Measurements from ENCODE around the gene ARSB. TPM values are rescaled to one million over a fixed set of nuclear protein-coding genes. Genes with fewer than 3 reads are reported as not detected.

The ARSB gene
- total and polyA plus RNA-seq, 7 experiments from 2014 or later, result 3.3 to 10.8 (median 4.8) TPM

DNA sequence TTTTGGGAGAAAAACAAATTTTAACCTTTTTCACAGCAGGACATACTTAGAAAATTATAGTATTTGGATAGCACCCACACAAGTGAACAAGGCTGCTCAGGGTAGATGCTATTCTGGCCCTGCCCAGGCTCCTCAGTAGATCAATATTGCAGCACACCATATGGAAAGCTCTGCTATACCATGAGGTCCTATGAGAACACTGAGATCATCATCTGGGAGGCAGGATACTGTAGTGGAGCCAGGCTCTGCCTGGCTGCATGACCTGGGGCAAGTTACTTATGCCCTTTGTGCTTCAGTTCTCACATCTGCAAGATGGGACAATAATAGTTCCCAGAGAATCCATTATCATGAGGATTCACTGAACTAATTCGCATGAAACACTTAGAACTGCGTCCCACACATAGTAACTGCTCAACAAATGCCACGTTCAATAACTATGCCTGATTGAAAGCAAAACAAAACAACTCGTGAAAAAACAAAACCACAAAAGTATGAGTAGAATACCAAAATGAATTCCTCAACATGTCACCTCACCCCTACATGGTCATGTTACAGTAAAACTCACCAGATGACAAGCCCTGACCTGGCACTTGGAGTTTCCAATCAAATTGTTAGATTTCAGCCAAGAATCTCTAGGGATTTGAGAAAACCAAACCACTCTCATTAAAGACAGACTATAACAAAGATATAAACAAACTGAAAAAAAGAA is 31.9 kb downstream of the ARSB start:
- ChIA-PET CTCF (no interaction called here), POLR2A (no interaction called here)
- Histone ChIP-seq H3K27ac (ENCODE audit: low read depth, low read length) (no peak overlapping the region), H3K27me3 (ENCODE audit: control insufficient read depth in 2 of 2, insufficient read depth in 2 of 2, low read length in 2 of 2) (no peaks in the 10 kb centered on the region), H3K36me3 (ENCODE audit: control insufficient read depth in 2 of 3, insufficient read depth in 3 of 3, low read length in 3 of 3) (no peaks in the 10 kb centered on the region), H3K4me1 (ENCODE audit: control insufficient read depth in 2 of 2, insufficient read depth in 2 of 2, low read length in 2 of 2) (no peaks in the 10 kb centered on the region), H3K4me3 (ENCODE audit: low read length) (no peak overlapping the region), H3K9me3 (ENCODE audit: control insufficient read depth in 2 of 3, low read length in 3 of 3) (no peaks in the 10 kb centered on the region)
- no peaks in the 10 kb centered on the region for H3K27me3 Mint-ChIP-seq
- H3K9me3 Mint-ChIP-seq, result no peaks in the 10 kb centered on the region
- intact Hi-C loops (cut with micrococcal nuclease), result no loop called here
- H3K27ac Mint-ChIP-seq, result peak overlapping the region in 1 of 9 donors; percentile 61
- no peak overlapping the region for H3K4me3 Mint-ChIP-seq
- no peak for DNase-seq
- peaks cover 0 to 16% (median 0%) of the 10 kb centered on the region in 7 donors for H3K4me1 Mint-ChIP-seq
- no peak for ATAC-seq
- peaks cover 7 to 59% (median 13%) of the 10 kb centered on the region in 5 donors for H3K36me3 Mint-ChIP-seq

DNA sequence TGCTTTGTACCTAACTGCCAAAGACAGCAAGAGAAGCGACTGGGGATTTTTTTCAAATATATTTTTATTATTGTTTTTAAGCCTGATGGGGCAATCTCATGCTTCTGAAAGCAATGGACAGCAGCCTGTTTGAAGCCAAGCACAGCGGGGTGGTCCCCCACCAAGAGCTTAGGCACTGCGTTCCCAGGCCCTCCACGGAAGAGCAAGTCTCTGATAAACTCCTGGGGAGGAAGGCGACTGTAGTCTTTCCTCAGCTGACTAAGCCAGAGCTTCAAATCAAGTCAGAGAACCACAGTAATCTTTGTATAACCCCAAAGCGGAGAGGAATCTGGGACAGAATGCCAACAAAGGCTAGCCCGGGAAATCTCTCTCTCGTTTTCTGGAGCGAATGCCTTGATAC is 54.4 kb downstream of the ARSB start:
- POLR2A ChIA-PET, result no interaction called here
- no peak overlapping the region for H3K27ac Mint-ChIP-seq
- H3K27me3 Mint-ChIP-seq, result no peaks in the 10 kb centered on the region
- Histone ChIP-seq H3K4me3 (ENCODE audit: low read length) (no peak overlapping the region), H3K4me1 (ENCODE audit: control insufficient read depth in 2 of 2, insufficient read depth in 2 of 2, low read length in 2 of 2) (no peaks in the 10 kb centered on the region), H3K36me3 (ENCODE audit: control insufficient read depth in 2 of 3, insufficient read depth in 3 of 3, low read length in 3 of 3) (no peaks in the 10 kb centered on the region), H3K9me3 (ENCODE audit: control insufficient read depth in 2 of 3, low read length in 3 of 3) (no peaks in the 10 kb centered on the region), H3K27ac (ENCODE audit: low read depth, low read length) (no peak overlapping the region), H3K27me3 (ENCODE audit: control insufficient read depth in 2 of 2, insufficient read depth in 2 of 2, low read length in 2 of 2) (no peaks in the 10 kb centered on the region)
- DNase-seq (no peak), ATAC-seq (no peak)
- H3K4me1 Mint-ChIP-seq, result peaks cover 0 to 5% (median 0%) of the 10 kb centered on the region in 7 donors
- peaks cover 0 to 14% (median 4%) of the 10 kb centered on the region in 5 donors for H3K36me3 Mint-ChIP-seq
- H3K9me3 Mint-ChIP-seq, result peaks cover 0 to 4% (median 0%) of the 10 kb centered on the region in 11 donors
- no peak overlapping the region for H3K4me3 Mint-ChIP-seq
- CTCF ChIA-PET, result no interaction called here
- intact Hi-C loops (cut with micrococcal nuclease), result no loop called here

DNA sequence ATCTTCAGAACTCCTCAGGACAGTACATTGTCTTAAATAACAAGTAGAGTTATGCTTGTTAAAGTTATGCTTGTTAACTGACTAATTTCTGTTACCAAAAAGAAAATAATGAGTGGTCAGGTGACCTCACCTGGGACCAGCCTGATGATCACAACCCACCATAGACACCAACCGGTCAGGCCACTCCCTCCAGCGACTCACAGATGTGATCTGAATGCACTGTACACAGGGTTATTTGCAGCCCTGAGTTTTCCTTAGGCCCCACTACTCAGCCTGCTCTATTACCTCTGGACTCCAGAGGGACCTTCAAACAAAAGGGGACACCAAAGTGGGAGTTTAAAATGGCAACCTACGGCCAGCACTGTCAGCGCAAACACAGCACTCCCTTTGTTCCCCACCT is 55.3 kb downstream of the ARSB start:
- intact Hi-C loops (cut with micrococcal nuclease), result no loop called here
- no peaks in the 10 kb centered on the region for H3K9me3 ChIP-seq (ENCODE audit: control insufficient read depth in 2 of 3, low read length in 3 of 3)
- H3K36me3 ChIP-seq (ENCODE audit: control insufficient read depth in 2 of 3, insufficient read depth in 3 of 3, low read length in 3 of 3), result no peaks in the 10 kb centered on the region
- CTCF ChIA-PET, result no interaction called here
- H3K27ac ChIP-seq (ENCODE audit: low read depth, low read length), result no peak overlapping the region
- Mint-ChIP-seq H3K36me3 (peaks cover 0 to 11% (median 4%) of the 10 kb centered on the region in 5 donors), H3K27ac (no peak overlapping the region), H3K4me1 (peaks cover 0 to 5% (median 0%) of the 10 kb centered on the region in 7 donors), H3K9me3 (peaks cover 0 to 4% (median 0%) of the 10 kb centered on the region in 11 donors), H3K27me3 (no peaks in the 10 kb centered on the region), H3K4me3 (no peak overlapping the region)
- ATAC-seq (no peak), DNase-seq (no peak)
- POLR2A ChIA-PET, result no interaction called here
- no peak overlapping the region for H3K4me3 ChIP-seq (ENCODE audit: low read length)
- no peaks in the 10 kb centered on the region for H3K27me3 ChIP-seq (ENCODE audit: control insufficient read depth in 2 of 2, insufficient read depth in 2 of 2, low read length in 2 of 2)
- H3K4me1 ChIP-seq (ENCODE audit: control insufficient read depth in 2 of 2, insufficient read depth in 2 of 2, low read length in 2 of 2), result no peaks in the 10 kb centered on the region

DNA sequence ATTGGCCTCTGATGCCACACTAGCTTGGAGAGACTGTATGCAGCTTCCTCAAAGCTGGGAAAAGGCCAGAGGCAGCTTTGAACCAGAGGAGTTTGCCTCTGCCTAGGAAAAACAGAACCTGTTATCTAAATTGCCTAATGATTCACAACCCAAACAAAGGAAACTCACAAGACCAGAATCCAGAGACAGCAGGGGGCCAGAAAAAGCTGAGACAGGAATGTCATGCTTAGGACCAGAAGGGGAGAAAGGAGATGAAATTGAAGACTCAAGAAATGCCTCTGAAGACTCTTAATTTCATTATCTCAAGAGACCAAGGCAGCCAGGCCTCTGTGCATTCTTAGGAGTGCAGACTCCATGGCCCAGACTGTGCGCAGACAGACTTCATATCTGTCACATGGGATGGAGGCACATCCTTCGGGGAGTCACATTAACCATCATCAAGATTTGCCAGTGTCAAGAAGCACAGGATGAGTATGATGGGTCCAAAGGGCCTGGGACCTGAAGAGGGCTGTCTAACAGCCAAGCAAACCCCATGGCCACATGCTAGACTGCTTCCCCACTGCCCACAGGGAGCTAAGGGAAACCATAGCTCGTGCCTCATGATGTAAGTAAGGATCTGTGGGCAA is 57.3 kb downstream of the ARSB start:
- ATAC-seq, result no peak
- peaks cover 0 to 4% (median 0%) of the 10 kb centered on the region in 11 donors for H3K9me3 Mint-ChIP-seq
- no peak overlapping the region for H3K27ac ChIP-seq (ENCODE audit: low read depth, low read length)
- peaks cover 0 to 14% (median 7%) of the 10 kb centered on the region in 5 donors for H3K36me3 Mint-ChIP-seq
- H3K9me3 ChIP-seq (ENCODE audit: control insufficient read depth in 2 of 3, low read length in 3 of 3), result no peaks in the 10 kb centered on the region
- H3K36me3 ChIP-seq (ENCODE audit: control insufficient read depth in 2 of 3, insufficient read depth in 3 of 3, low read length in 3 of 3), result no peaks in the 10 kb centered on the region
- peaks cover 0 to 5% (median 0%) of the 10 kb centered on the region in 7 donors for H3K4me1 Mint-ChIP-seq
- DNase-seq, result no peak
- CTCF ChIA-PET, result no interaction called here
- no peak overlapping the region for H3K4me3 Mint-ChIP-seq
- POLR2A ChIA-PET, result no interaction called here
- H3K27me3 ChIP-seq (ENCODE audit: control insufficient read depth in 2 of 2, insufficient read depth in 2 of 2, low read length in 2 of 2), result no peaks in the 10 kb centered on the region
- H3K4me3 ChIP-seq (ENCODE audit: low read length), result no peak overlapping the region
- no peak overlapping the region for H3K27ac Mint-ChIP-seq
- no peaks in the 10 kb centered on the region for H3K27me3 Mint-ChIP-seq
- no peaks in the 10 kb centered on the region for H3K4me1 ChIP-seq (ENCODE audit: control insufficient read depth in 2 of 2, insufficient read depth in 2 of 2, low read length in 2 of 2)
- intact Hi-C loops (cut with micrococcal nuclease), result no loop called here

DNA sequence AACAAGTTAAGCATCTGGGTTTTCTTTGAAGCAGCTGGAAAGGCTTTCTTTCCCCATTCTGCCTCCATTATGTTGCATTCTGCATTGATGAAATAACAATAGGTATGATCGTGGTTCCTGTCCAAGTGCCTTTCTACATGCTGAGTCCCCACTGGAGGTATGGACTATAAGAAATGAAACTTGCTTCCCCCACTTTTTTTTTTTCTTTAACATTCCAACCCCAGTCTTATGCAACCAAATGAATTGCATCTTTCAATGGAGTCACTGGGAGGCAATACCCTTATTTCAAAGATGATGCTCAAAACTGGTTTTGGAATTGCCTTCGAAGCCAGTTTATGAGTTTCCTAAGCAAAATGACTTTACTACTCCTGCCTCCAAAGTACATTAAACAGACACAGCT is 58.9 kb downstream of the ARSB start:
- POLR2A ChIA-PET, result no interaction called here
- Histone ChIP-seq H3K4me1 (ENCODE audit: control insufficient read depth in 2 of 2, insufficient read depth in 2 of 2, low read length in 2 of 2) (no peaks in the 10 kb centered on the region), H3K36me3 (ENCODE audit: control insufficient read depth in 2 of 3, insufficient read depth in 3 of 3, low read length in 3 of 3) (no peaks in the 10 kb centered on the region), H3K9me3 (ENCODE audit: control insufficient read depth in 2 of 3, low read length in 3 of 3) (no peaks in the 10 kb centered on the region), H3K27ac (ENCODE audit: low read depth, low read length) (no peak overlapping the region), H3K27me3 (ENCODE audit: control insufficient read depth in 2 of 2, insufficient read depth in 2 of 2, low read length in 2 of 2) (no peaks in the 10 kb centered on the region), H3K4me3 (ENCODE audit: low read length) (no peak overlapping the region)
- Mint-ChIP-seq H3K4me3 (no peak overlapping the region), H3K27me3 (no peaks in the 10 kb centered on the region), H3K9me3 (peaks cover 0 to 4% (median 0%) of the 10 kb centered on the region in 11 donors), H3K4me1 (peaks cover 0 to 5% (median 0%) of the 10 kb centered on the region in 7 donors), H3K27ac (no peak overlapping the region), H3K36me3 (peaks cover 0 to 23% (median 9%) of the 10 kb centered on the region in 5 donors)
- CTCF ChIA-PET, result no interaction called here
- intact Hi-C loops (cut with micrococcal nuclease), result no loop called here
- DNase-seq (no peak), ATAC-seq (no peak)

DNA sequence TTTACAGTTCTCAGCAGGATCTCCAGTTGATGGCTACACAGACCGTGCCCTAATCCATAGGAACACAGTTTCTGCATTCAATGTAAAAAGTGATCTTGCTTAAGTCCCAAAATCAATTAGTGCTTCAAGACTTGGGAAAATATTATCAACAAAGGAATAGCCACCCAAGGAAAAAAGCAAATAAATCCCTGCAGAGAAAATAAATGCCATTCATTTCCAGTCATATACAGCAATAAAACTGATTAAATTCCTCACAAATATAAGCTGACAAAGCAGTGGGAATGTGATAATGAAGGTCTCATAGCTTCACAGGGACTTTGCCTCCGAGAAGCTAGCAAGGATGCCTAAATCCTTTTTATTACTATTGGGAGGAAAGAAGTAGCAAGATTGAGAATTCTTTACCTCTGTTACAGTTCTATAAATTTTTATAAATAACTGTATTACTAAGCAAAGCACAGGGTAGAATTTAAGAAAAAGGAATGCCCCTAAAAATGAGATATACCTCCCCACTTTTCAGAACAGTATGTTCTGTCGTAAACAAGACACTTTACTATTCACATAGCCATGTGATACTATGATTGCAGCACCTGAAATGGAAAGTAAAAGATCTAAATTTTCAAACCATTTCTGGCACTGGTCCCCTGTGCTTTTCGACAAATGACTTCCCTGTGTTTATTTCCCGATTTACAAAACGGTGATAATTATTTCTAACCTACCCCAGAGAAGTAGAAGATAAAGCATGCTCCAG is 59.8 kb downstream of the ARSB start:
- intact Hi-C loops (cut with micrococcal nuclease), result no loop called here
- Histone ChIP-seq H3K9me3 (ENCODE audit: control insufficient read depth in 2 of 3, low read length in 3 of 3) (no peaks in the 10 kb centered on the region), H3K36me3 (ENCODE audit: control insufficient read depth in 2 of 3, insufficient read depth in 3 of 3, low read length in 3 of 3) (no peaks in the 10 kb centered on the region), H3K4me1 (ENCODE audit: control insufficient read depth in 2 of 2, insufficient read depth in 2 of 2, low read length in 2 of 2) (no peaks in the 10 kb centered on the region), H3K27me3 (ENCODE audit: control insufficient read depth in 2 of 2, insufficient read depth in 2 of 2, low read length in 2 of 2) (no peaks in the 10 kb centered on the region), H3K27ac (ENCODE audit: low read depth, low read length) (no peak overlapping the region), H3K4me3 (ENCODE audit: low read length) (no peak overlapping the region)
- H3K4me3 Mint-ChIP-seq, result no peak overlapping the region
- no peaks in the 10 kb centered on the region for H3K27me3 Mint-ChIP-seq
- no peak overlapping the region for H3K27ac Mint-ChIP-seq
- peaks cover 0 to 27% (median 16%) of the 10 kb centered on the region in 5 donors for H3K36me3 Mint-ChIP-seq
- H3K4me1 Mint-ChIP-seq, result peaks cover 0 to 10% (median 0%) of the 10 kb centered on the region in 7 donors
- peaks cover 0 to 4% (median 0%) of the 10 kb centered on the region in 11 donors for H3K9me3 Mint-ChIP-seq
- ATAC-seq, result no peak
- CTCF ChIA-PET, result no interaction called here
- DNase-seq, result no peak
- POLR2A ChIA-PET, result no interaction called here

Data from naive thymus-derived CD4-positive, alpha-beta T cell (primary cell).